ENCODE measurements around the gene ZNF274.
"Not testable (repeated sequence)": the region's sequence is repeated elsewhere in the genome, so short reads cannot be mapped to it uniquely, and the experiment has no call there.

The ZNF274 gene

GRCh38 chr19:58243351-58243750, 60.5 kb downstream of the ZNF274 start:
- TF ChIP-seq EZH2 (IDR thresholded peaks at IDR 0.05; ENCODE audit: borderline replicate concordance, low read depth, low read length, severe bottlenecking) = no peak
- TF ChIP-seq, protein P1, sequence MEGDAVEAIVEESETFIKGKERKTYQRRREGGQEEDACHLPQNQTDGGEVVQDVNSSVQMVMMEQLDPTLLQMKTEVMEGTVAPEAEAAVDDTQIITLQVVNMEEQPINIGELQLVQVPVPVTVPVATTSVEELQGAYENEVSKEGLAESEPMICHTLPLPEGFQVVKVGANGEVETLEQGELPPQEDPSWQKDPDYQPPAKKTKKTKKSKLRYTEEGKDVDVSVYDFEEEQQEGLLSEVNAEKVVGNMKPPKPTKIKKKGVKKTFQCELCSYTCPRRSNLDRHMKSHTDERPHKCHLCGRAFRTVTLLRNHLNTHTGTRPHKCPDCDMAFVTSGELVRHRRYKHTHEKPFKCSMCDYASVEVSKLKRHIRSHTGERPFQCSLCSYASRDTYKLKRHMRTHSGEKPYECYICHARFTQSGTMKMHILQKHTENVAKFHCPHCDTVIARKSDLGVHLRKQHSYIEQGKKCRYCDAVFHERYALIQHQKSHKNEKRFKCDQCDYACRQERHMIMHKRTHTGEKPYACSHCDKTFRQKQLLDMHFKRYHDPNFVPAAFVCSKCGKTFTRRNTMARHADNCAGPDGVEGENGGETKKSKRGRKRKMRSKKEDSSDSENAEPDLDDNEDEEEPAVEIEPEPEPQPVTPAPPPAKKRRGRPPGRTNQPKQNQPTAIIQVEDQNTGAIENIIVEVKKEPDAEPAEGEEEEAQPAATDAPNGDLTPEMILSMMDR (IDR thresholded peaks at IDR 0.05; ENCODE audit: borderline replicate concordance, extremely low read depth, low read length, poor library complexity, severe bottlenecking) = no peak
- Histone ChIP-seq H3K4me2 (ENCODE audit: insufficient read depth, low read length) (no peak overlapping the region), H3K4me3 (ENCODE audit: low read depth in 1 of 2, low read length in 2 of 2) (no peak overlapping the region), H3K27me3 (ENCODE audit: insufficient read depth, low read length, poor library complexity) (no peaks in the 10 kb centered on the region), H3K4me1 (ENCODE audit: insufficient read depth, low read length) (no peaks in the 10 kb centered on the region), H3K9ac (ENCODE audit: low read depth, low read length) (no peak overlapping the region), H3K36me3 (ENCODE audit: insufficient read depth, low read length) (peaks cover 96% of the 10 kb centered on the region), H3K79me2 (ENCODE audit: insufficient read depth, low read length) (peaks cover 3% of the 10 kb centered on the region; the same call in 1 of the 2 replicates), H3K27ac (ENCODE audit: low read length) (no peak overlapping the region), H3K9me3 (ENCODE audit: insufficient read depth, low read length, severe bottlenecking) (peaks cover 53% of the 10 kb centered on the region), H4K20me1 (ENCODE audit: insufficient read depth, low read length) (no peaks in the 10 kb centered on the region), H2AFZ (ENCODE audit: low read depth, low read length) (no peak overlapping the region)
- DNase-seq = no peak
- ATAC-seq (ENCODE audit: insufficient read depth, low read depth) = no peak

DNA sequence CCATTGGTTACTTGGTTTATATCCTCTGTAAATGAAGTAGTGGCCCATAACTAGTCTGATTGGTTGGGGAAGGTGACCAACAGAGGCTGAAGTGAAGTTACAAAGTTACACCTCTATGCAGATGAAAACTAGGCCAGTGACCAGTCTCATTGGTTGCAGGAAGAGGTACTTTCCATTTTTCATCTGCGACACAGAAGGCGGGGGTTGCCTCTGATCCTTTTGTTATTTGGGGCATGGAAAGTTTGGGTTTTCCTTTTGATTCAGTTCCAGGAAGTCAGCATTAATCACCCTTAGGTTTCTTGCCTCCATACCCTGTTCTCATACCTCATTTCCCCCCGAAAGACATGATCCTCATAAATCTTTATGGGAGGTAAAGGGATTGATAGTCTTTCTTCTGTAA, 66.0 kb downstream of the ZNF274 start:
- Histone ChIP-seq H3K79me2 (ENCODE audit: insufficient read depth, low read length) (no peaks in the 10 kb centered on the region; the same call in 1 of the 2 replicates), H3K4me2 (ENCODE audit: insufficient read depth, low read length) (no peak overlapping the region), H3K4me1 (ENCODE audit: insufficient read depth, low read length) (no peaks in the 10 kb centered on the region), H2AFZ (ENCODE audit: low read depth, low read length) (no peak overlapping the region), H3K27ac (ENCODE audit: low read length) (no peak overlapping the region), H3K9ac (ENCODE audit: low read depth, low read length) (no peak overlapping the region), H3K36me3 (ENCODE audit: insufficient read depth, low read length) (peaks cover 99% of the 10 kb centered on the region), H3K27me3 (ENCODE audit: insufficient read depth, low read length, poor library complexity) (no peaks in the 10 kb centered on the region), H4K20me1 (ENCODE audit: insufficient read depth, low read length) (no peaks in the 10 kb centered on the region), H3K4me3 (ENCODE audit: low read depth in 1 of 2, low read length in 2 of 2) (no peak overlapping the region; a peak in 1 of 4 replicates), H3K9me3 (ENCODE audit: insufficient read depth, low read length, severe bottlenecking) (peaks cover 86% of the 10 kb centered on the region)
- no peak for TF ChIP-seq EZH2 (IDR thresholded peaks at IDR 0.05; ENCODE audit: borderline replicate concordance, low read depth, low read length, severe bottlenecking)
- TF ChIP-seq, protein P1 (IDR thresholded peaks at IDR 0.05; ENCODE audit: borderline replicate concordance, extremely low read depth, low read length, poor library complexity, severe bottlenecking) = no peak
- DNase-seq = no peak
- no peak for ATAC-seq (ENCODE audit: insufficient read depth, low read depth)

GRCh38 chr19:58252102-58252685, 69.3 kb downstream of the ZNF274 start:
- ATAC-seq (ENCODE audit: insufficient read depth, low read depth) (no peak), DNase-seq (no peak)
- no peak overlapping the region for H3K27ac ChIP-seq (ENCODE audit: low read length)
- no peak overlapping the region for H2AFZ ChIP-seq (ENCODE audit: low read depth, low read length)
- H3K9me3 ChIP-seq (ENCODE audit: insufficient read depth, low read length, severe bottlenecking) = peaks cover 87% of the 10 kb centered on the region
- H4K20me1 ChIP-seq (ENCODE audit: insufficient read depth, low read length) = no peaks in the 10 kb centered on the region
- no peak overlapping the region for H3K9ac ChIP-seq (ENCODE audit: low read depth, low read length)
- H3K36me3 ChIP-seq (ENCODE audit: insufficient read depth, low read length) = peaks cover 91% of the 10 kb centered on the region
- H3K4me1 ChIP-seq (ENCODE audit: insufficient read depth, low read length) = no peaks in the 10 kb centered on the region
- no peak overlapping the region for H3K4me2 ChIP-seq (ENCODE audit: insufficient read depth, low read length)
- no peaks in the 10 kb centered on the region for H3K27me3 ChIP-seq (ENCODE audit: insufficient read depth, low read length, poor library complexity)
- TF ChIP-seq EZH2 (IDR thresholded peaks at IDR 0.05; ENCODE audit: borderline replicate concordance, low read depth, low read length, severe bottlenecking) = no peak
- TF ChIP-seq, protein P1 (IDR thresholded peaks at IDR 0.05; ENCODE audit: borderline replicate concordance, extremely low read depth, low read length, poor library complexity, severe bottlenecking) = no peak
- H3K79me2 ChIP-seq (ENCODE audit: insufficient read depth, low read length) = no peaks in the 10 kb centered on the region; the same call in 1 of the 2 replicates
- H3K4me3 ChIP-seq (ENCODE audit: low read depth in 1 of 2, low read length in 2 of 2) = no peak overlapping the region

GRCh38 chr19:58258259-58258658, 75.4 kb downstream of the ZNF274 start:
- Histone ChIP-seq H3K36me3 (ENCODE audit: insufficient read depth, low read length) (peaks cover 91% of the 10 kb centered on the region), H3K9me3 (ENCODE audit: insufficient read depth, low read length, severe bottlenecking) (peaks cover 89% of the 10 kb centered on the region)
- H2AFZ ChIP-seq (ENCODE audit: low read depth, low read length); H3K4me3 ChIP-seq (ENCODE audit: low read depth in 1 of 2, low read length in 2 of 2); H3K27me3 ChIP-seq (ENCODE audit: insufficient read depth, low read length, poor library complexity); H3K27ac ChIP-seq (ENCODE audit: low read length); H3K9ac ChIP-seq (ENCODE audit: low read depth, low read length); ATAC-seq (ENCODE audit: insufficient read depth, low read depth); H3K4me2 ChIP-seq (ENCODE audit: insufficient read depth, low read length); H3K4me1 ChIP-seq (ENCODE audit: insufficient read depth, low read length); H4K20me1 ChIP-seq (ENCODE audit: insufficient read depth, low read length); DNase-seq; H3K79me2 ChIP-seq (ENCODE audit: insufficient read depth, low read length): not testable (repeated sequence)
